Neural cell (in vitro differentiated cells): ENCODE data around the gene MPPED1. TPM values are rescaled to one million over a fixed set of nuclear protein-coding genes. Genes with fewer than 3 reads are reported as not detected.

ENCODE experiments used
- H2AFZ ChIP-seq: fragments of 200-600, 300-800 bp; sonication (generic), shearing (Covaris generic); 2 replicates; pipeline ENCODE4 v1.6.0; 2014; ENCODE audit warnings: low read depth, mild to moderate bottlenecking, antibody characterized with exemption, low read length, moderate library complexity
- H3F3A ChIP-seq: fragments of 200-600 bp; shearing (Covaris generic); 2 replicates; pipeline ENCODE4 v1.6.1; 2016; ENCODE audit warnings: mild to moderate bottlenecking, moderate library complexity, mixed read lengths, antibody characterized with exemption, low read length; ENCODE audit not compliant: insufficient read depth, poor library complexity, severe bottlenecking
- H3K27ac ChIP-seq: fragments of 200-600, 300-800 bp; sonication (generic), shearing (Covaris generic); 2 replicates; pipeline ENCODE4 v1.5.1; 2014; ENCODE audit warnings: mild to moderate bottlenecking, low read length, moderate library complexity
- H3K27me3 ChIP-seq: fragments of 300-800, 200-600 bp; sonication (generic), shearing (Covaris generic); 2 replicates; pipeline ENCODE4 v1.6.0; 2014; ENCODE audit warnings: mild to moderate bottlenecking, low read depth, low read length, moderate library complexity; ENCODE audit not compliant: insufficient read depth
- H3K36me3 ChIP-seq: fragments of 300-800, 200-600 bp; sonication (generic), shearing (Covaris generic); 2 replicates; pipeline ENCODE4 v1.5.1; 2014; ENCODE audit warnings: mild to moderate bottlenecking, antibody characterized with exemption, low read length, moderate library complexity; ENCODE audit not compliant: insufficient read depth
- H3K4me2 ChIP-seq: fragments of 300-800, 200-600 bp; sonication (generic), shearing (Covaris generic); 2 replicates; pipeline ENCODE4 v1.6.0; 2014; ENCODE audit warnings: mild to moderate bottlenecking, low read length
- H3K4me3 ChIP-seq: fragments of 300-800, 200-600 bp; sonication (generic), shearing (Covaris generic); 2 replicates; pipeline ENCODE4 v1.5.1; 2014; ENCODE audit warnings: mild to moderate bottlenecking, low read length, moderate library complexity
- H3K79me2 ChIP-seq: fragments of 200-600 bp; shearing (Covaris generic); replicated peaks from 2 replicates; pipeline ENCODE4 v1.6.0; 2014; ENCODE audit warnings: mild to moderate bottlenecking, low read length, moderate library complexity; ENCODE audit not compliant: insufficient read depth
- H3K9ac ChIP-seq: fragments of 300-800, 200-600 bp; sonication (generic), shearing (Covaris generic); 2 replicates; pipeline ENCODE4 v1.6.1; 2016; ENCODE audit warnings: mild to moderate bottlenecking, low read length, mixed read lengths
- H3K9me2 ChIP-seq: fragments of 200-600 bp; shearing (Covaris generic); 2 replicates; pipeline ENCODE4 v1.6.1; 2016; ENCODE audit warnings: mild to moderate bottlenecking, low read length, mixed read lengths; ENCODE audit not compliant: insufficient read depth
- H3K9me3 ChIP-seq: fragments of 200-600, 300-800 bp; sonication (generic), shearing (Covaris generic); 2 replicates; pipeline ENCODE4 v1.6.1; 2016; ENCODE audit warnings: mild to moderate bottlenecking, mixed run types, low read length, moderate library complexity, mixed read lengths
- H4K20me1 ChIP-seq: fragments of 200-600 bp; shearing (Covaris generic); 2 replicates; pipeline ENCODE4 v1.6.1; 2016; ENCODE audit warnings: mild to moderate bottlenecking, mixed run types; ENCODE audit not compliant: insufficient read depth
- CTCF ChIP-seq: fragments of 450-650 bp; IDR thresholded peaks from 2 replicates; pipeline ENCODE4 v1.5.1; 2014; ENCODE audit warnings: antibody characterized with exemption, mild to moderate bottlenecking, moderate library complexity; ENCODE audit not compliant: poor library complexity, severe bottlenecking
- EP300 ChIP-seq: fragments of 450-650 bp; conservative IDR thresholded peaks from 2 replicates; pipeline ENCODE4 v1.6.1; 2014; ENCODE audit warnings: antibody characterized with exemption, mild to moderate bottlenecking, moderate library complexity; ENCODE audit not compliant: poor library complexity, severe bottlenecking
- EZH2 ChIP-seq: fragments of 200-600, 300-800 bp; shearing (Covaris generic), sonication (generic); IDR thresholded peaks from 2 replicates; pipeline ENCODE4 v1.6.1; 2014; ENCODE audit warnings: antibody characterized with exemption, low read length, borderline replicate concordance, mild to moderate bottlenecking; ENCODE audit not compliant: insufficient read depth, poor library complexity, severe bottlenecking
- MXI1 ChIP-seq: fragments of 450-650 bp; conservative IDR thresholded peaks from 2 replicates; pipeline ENCODE4 v1.6.1; 2014; ENCODE audit warnings: antibody characterized with exemption, mild to moderate bottlenecking; ENCODE audit not compliant: poor library complexity, severe bottlenecking
- POLR2AphosphoS5 ChIP-seq: IDR thresholded peaks from 2 replicates; pipeline ENCODE4 v1.6.1; 2012
- RAD21 ChIP-seq: fragments of 450-650 bp; conservative IDR thresholded peaks from 2 replicates; pipeline ENCODE4 v1.6.1; 2014; ENCODE audit warnings: antibody characterized with exemption, mild to moderate bottlenecking, moderate library complexity
- REST ChIP-seq: IDR thresholded peaks from 2 replicates; pipeline ENCODE4 v1.6.1; 2012; ENCODE audit warnings: borderline replicate concordance
- SMC3 ChIP-seq: fragments of 450-650 bp; conservative IDR thresholded peaks from 2 replicates; pipeline ENCODE4 v1.6.1; 2014; ENCODE audit warnings: antibody characterized with exemption, mild to moderate bottlenecking, moderate library complexity; ENCODE audit not compliant: poor library complexity
- TAF1 ChIP-seq: IDR thresholded peaks from 2 replicates; pipeline ENCODE4 v1.6.1; 2012; ENCODE audit warnings: low read depth
- polyA plus RNA-seq: library from polyadenylated mRNA; depleted of rRNA; stranded (reverse); fragments of >200 nt; gene quantifications from 2 replicates; pipeline ENCODE4 v1.2.3, GENCODE V29; 2014

MPPED1 gene
- polyA plus RNA-seq, 1 donor from 2014 or later: 33.4 TPM

- H3K4me2 ChIP-seq: no peak overlapping the region
- H3K27ac ChIP-seq: no peak overlapping the region
- no peaks in the 10 kb centered on the region for H3K27me3 ChIP-seq
- H3K9me2 ChIP-seq: no peaks in the 10 kb centered on the region
- no peaks in the 10 kb centered on the region for H3K79me2 ChIP-seq
- H3F3A ChIP-seq: no peaks in the 10 kb centered on the region
- no peaks in the 10 kb centered on the region for H4K20me1 ChIP-seq
- TF ChIP-seq REST (no peak), TAF1 (no peak)
- H3K9me3 ChIP-seq: no peaks in the 10 kb centered on the region
- H3K9ac ChIP-seq: no peak overlapping the region
- H3K36me3 ChIP-seq: no peaks in the 10 kb centered on the region
- no peak overlapping the region for H3K4me3 ChIP-seq
- no peak overlapping the region for H2AFZ ChIP-seq
Measured at GRCh38 chr22:43550672-43551071, 138.9 kb downstream of the MPPED1 start.

- no peaks in the 10 kb centered on the region for H3K27me3 ChIP-seq
- no peak for TF ChIP-seq REST
- TF ChIP-seq RAD21: no peak
- no peak for TF ChIP-seq EZH2
- TF ChIP-seq SMC3: no peak
- TF ChIP-seq POLR2AphosphoS5: no peak
- no peak for TF ChIP-seq MXI1
- no peak for TF ChIP-seq CTCF
- TF ChIP-seq EP300: no peak
- TF ChIP-seq TAF1: no peak
- no peaks in the 10 kb centered on the region for H3K79me2 ChIP-seq
- no peak overlapping the region for H3K27ac ChIP-seq
- no peaks in the 10 kb centered on the region for H4K20me1 ChIP-seq
- H2AFZ ChIP-seq: no peak overlapping the region
- no peaks in the 10 kb centered on the region for H3K9me2 ChIP-seq
- no peak overlapping the region for H3K4me3 ChIP-seq
- no peak overlapping the region for H3K9ac ChIP-seq
- no peaks in the 10 kb centered on the region for H3F3A ChIP-seq
- H3K9me3 ChIP-seq: peaks cover 5% of the 10 kb centered on the region
- H3K4me2 ChIP-seq: no peak overlapping the region
- H3K36me3 ChIP-seq: no peaks in the 10 kb centered on the region
Measured at GRCh38 chr22:43553451-43554258, 141.8 kb downstream of the MPPED1 start.
